Progenitor cell of endocrine pancreas (in vitro differentiated cells): ENCODE measurements around the gene E2F1. TPM values are rescaled to one million over a fixed set of nuclear protein-coding genes. Genes with fewer than 3 reads are reported as not detected.
A peak's percentile ranks its signal among the peaks of the same experiment; 100 is the strongest.
"Not testable (repeated sequence)": the region's sequence is repeated elsewhere in the genome, so short reads cannot be mapped to it uniquely, and the experiment has no call there.

ENCODE experiments used
- DNase-seq: peaks from one replicate; pipeline ENCODE4 v3.0.0; 2021; ENCODE audit warnings: low spot score; ENCODE audit not compliant: unreplicated experiment
- H3K27ac Mint-ChIP-seq: 2 replicates; pipeline ENCODE4 v1.8.0; 2021; ENCODE audit warnings: mild to moderate bottlenecking, moderate library complexity, mixed read lengths
- H3K27me3 Mint-ChIP-seq: 2 replicates; pipeline ENCODE4 v1.8.0; 2021; ENCODE audit warnings: mixed read lengths
- H3K36me3 Mint-ChIP-seq: 2 replicates; pipeline ENCODE4 v1.8.0; 2022; ENCODE audit warnings: mixed read lengths; ENCODE audit not compliant: insufficient read depth
- H3K4me1 Mint-ChIP-seq: 2 replicates; pipeline ENCODE4 v1.8.0; 2021; ENCODE audit warnings: low read depth, mixed read lengths
- H3K4me3 Mint-ChIP-seq: 2 replicates; pipeline ENCODE4 v1.8.0; 2021; ENCODE audit warnings: low read depth, mild to moderate bottlenecking, moderate library complexity, mixed read lengths
- H3K9me3 Mint-ChIP-seq: 2 replicates; pipeline ENCODE4 v1.8.0; 2021; ENCODE audit warnings: low read depth, mixed read lengths
- total RNA-seq: library from RNA; stranded (reverse); gene quantifications from 2 replicates; pipeline ENCODE4 v1.2.1, GENCODE V29; 2021
- TF ChIP-seq, protein P1 (sequence below): fragments of 200-600 bp; sonication (generic); IDR thresholded peaks from one replicate; pipeline ENCODE4 v1.5.0; 2021; ENCODE audit warnings: antibody characterized with exemption, mild to moderate bottlenecking; ENCODE audit not compliant: unreplicated experiment

Gene E2F1
- total RNA-seq, 1 donor from 2014 or later: 26.5 TPM

DNA sequence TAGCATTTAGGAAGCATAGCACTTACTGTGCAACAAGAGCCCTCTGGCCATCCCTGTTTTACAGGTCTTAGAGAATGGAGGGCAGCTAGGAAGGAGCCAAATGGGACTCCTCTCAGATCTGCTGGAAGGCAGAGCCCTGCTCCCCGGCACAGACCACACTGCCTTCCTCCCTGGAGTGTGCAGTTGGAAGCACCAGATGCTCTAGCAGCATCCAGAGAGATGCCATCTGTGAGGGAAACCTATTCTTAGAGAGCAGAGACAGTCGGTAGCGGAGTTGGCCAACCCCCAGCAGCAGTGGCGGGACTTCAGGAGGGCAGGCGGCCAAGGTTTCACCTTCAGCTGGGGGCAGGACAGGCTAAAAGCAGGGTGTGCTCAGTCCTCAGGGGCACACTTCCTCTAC lies 16.7 kb upstream of the E2F1 start:
- H3K4me1 Mint-ChIP-seq: peaks cover 4% of the 10 kb centered on the region
- no peaks in the 10 kb centered on the region for H3K27me3 Mint-ChIP-seq
- TF ChIP-seq, protein P1, sequence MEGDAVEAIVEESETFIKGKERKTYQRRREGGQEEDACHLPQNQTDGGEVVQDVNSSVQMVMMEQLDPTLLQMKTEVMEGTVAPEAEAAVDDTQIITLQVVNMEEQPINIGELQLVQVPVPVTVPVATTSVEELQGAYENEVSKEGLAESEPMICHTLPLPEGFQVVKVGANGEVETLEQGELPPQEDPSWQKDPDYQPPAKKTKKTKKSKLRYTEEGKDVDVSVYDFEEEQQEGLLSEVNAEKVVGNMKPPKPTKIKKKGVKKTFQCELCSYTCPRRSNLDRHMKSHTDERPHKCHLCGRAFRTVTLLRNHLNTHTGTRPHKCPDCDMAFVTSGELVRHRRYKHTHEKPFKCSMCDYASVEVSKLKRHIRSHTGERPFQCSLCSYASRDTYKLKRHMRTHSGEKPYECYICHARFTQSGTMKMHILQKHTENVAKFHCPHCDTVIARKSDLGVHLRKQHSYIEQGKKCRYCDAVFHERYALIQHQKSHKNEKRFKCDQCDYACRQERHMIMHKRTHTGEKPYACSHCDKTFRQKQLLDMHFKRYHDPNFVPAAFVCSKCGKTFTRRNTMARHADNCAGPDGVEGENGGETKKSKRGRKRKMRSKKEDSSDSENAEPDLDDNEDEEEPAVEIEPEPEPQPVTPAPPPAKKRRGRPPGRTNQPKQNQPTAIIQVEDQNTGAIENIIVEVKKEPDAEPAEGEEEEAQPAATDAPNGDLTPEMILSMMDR: no peak
- peaks cover 4% of the 10 kb centered on the region for H3K36me3 Mint-ChIP-seq
- no peak for DNase-seq
- H3K27ac Mint-ChIP-seq: no peak overlapping the region
- H3K9me3 Mint-ChIP-seq: peaks cover 3% of the 10 kb centered on the region
- no peak overlapping the region for H3K4me3 Mint-ChIP-seq

- Mint-ChIP-seq H3K27me3 (no peaks in the 10 kb centered on the region), H3K27ac (peak overlapping the region; percentile 80), H3K9me3 (peaks cover 3% of the 10 kb centered on the region), H3K4me3 (no peak overlapping the region), H3K36me3 (peaks cover 6% of the 10 kb centered on the region), H3K4me1 (no peaks in the 10 kb centered on the region)
- DNase-seq: no peak
- TF ChIP-seq, protein P1: no peak
Measured at GRCh38 chr20:33701629-33702450, 15.7 kb upstream of the E2F1 start.

- H3K36me3 Mint-ChIP-seq, H3K4me1 Mint-ChIP-seq, H3K27me3 Mint-ChIP-seq, H3K4me3 Mint-ChIP-seq, H3K9me3 Mint-ChIP-seq, DNase-seq, H3K27ac Mint-ChIP-seq: not testable (repeated sequence)
Measured at GRCh38 chr20:33700696-33701441, 14.7 kb upstream of the E2F1 start.

DNA sequence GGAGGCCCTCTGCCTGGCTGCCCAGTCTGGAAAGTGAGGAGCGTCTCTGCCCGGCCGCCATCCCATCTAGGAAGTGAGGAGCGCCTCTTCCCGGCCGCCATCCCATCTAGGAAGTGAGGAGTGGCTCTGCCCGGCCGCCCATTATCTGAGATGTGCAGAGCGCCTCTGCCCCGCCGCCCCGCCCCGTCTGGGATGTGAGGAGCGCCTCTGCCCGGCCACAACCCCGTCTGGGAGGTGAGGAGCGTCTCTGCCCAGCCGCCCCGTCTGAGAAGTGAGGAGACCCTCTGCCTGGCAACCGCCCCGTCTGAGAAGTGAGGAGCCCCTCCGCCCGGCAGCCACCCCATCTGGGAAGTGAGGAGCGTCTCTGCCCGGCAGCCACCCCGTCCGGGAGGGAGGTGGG lies 12.8 kb upstream of the E2F1 start:
- H3K9me3 Mint-ChIP-seq, H3K4me3 Mint-ChIP-seq, DNase-seq, H3K36me3 Mint-ChIP-seq, H3K4me1 Mint-ChIP-seq, H3K27ac Mint-ChIP-seq, H3K27me3 Mint-ChIP-seq: not testable (repeated sequence)

- Mint-ChIP-seq H3K4me1 (peaks cover 6% of the 10 kb centered on the region), H3K36me3 (peaks cover 6% of the 10 kb centered on the region), H3K4me3 (no peak overlapping the region), H3K9me3 (peaks cover 3% of the 10 kb centered on the region), H3K27ac (no peak overlapping the region), H3K27me3 (no peaks in the 10 kb centered on the region)
- TF ChIP-seq, protein P1: no peak
- DNase-seq: no peak
Measured at GRCh38 chr20:33697129-33697528, 10.9 kb upstream of the E2F1 start.

DNA sequence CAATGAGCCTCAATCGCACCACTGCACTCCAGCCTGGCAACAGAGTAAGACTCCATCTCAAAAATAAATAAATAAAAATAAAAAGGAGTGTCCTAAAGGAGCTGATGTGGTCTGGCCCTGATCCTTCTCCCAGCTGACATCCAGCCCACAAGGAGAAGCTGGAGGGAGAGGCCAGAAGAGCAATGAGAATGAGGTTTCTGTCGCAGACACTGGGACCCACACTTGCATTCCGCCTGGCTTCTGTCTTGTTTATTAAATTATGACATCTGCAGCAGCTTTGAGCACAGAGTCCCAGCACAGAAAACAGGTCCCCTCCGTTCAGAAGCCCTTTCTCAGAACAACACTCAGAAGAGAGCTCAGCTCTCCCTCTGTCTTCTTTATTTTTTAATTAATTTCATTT lies 10.3 kb upstream of the E2F1 start:
- no peaks in the 10 kb centered on the region for H3K9me3 Mint-ChIP-seq
- H3K4me3 Mint-ChIP-seq: no peak overlapping the region
- no peak overlapping the region for H3K27ac Mint-ChIP-seq
- H3K36me3 Mint-ChIP-seq: peaks cover 4% of the 10 kb centered on the region
- TF ChIP-seq, protein P1: no peak
- DNase-seq: no peak
- peaks cover 6% of the 10 kb centered on the region for H3K4me1 Mint-ChIP-seq
- no peaks in the 10 kb centered on the region for H3K27me3 Mint-ChIP-seq
